IPS-20b (cell line): ENCODE results near the gene CD274.
"Not testable (repeated sequence)": the region's sequence is repeated elsewhere in the genome, so short reads cannot be mapped to it uniquely, and the experiment has no call there.

ENCODE experiments used
- H3K27ac ChIP-seq: one replicate; pipeline ENCODE4 v1.5.1; 2013; ENCODE audit warnings: low read length
- H3K27me3 ChIP-seq: 2 replicates; pipeline ENCODE4 v1.6.1; 2013; ENCODE audit warnings: mild to moderate bottlenecking, low read length, inconsistent platforms; ENCODE audit not compliant: insufficient read depth
- H3K36me3 ChIP-seq: 2 replicates; pipeline ENCODE4 v1.6.1; 2013; ENCODE audit warnings: low read depth, mild to moderate bottlenecking, inconsistent platforms, low read length, moderate library complexity; ENCODE audit not compliant: insufficient read depth
- H3K4me1 ChIP-seq: 2 replicates; pipeline ENCODE4 v1.6.1; 2013; ENCODE audit warnings: mild to moderate bottlenecking, control low read depth, inconsistent platforms, low read length, moderate library complexity; ENCODE audit not compliant: insufficient read depth
- H3K4me3 ChIP-seq: 2 replicates; pipeline ENCODE4 v1.5.1; 2013; ENCODE audit warnings: mild to moderate bottlenecking, low read length, inconsistent platforms
- H3K9ac ChIP-seq: 2 replicates; pipeline ENCODE4 v1.6.1; 2013; ENCODE audit warnings: low read depth, mild to moderate bottlenecking, inconsistent platforms, low read length, moderate library complexity
- H3K9me3 ChIP-seq: 2 replicates; pipeline ENCODE4 v1.6.1; 2013; ENCODE audit warnings: mild to moderate bottlenecking, low read depth, low read length, inconsistent platforms; ENCODE audit not compliant: insufficient read depth

CD274 gene

GRCh38 chr9:5489630-5490490 lies 39.5 kb downstream of the CD274 start:
- Histone ChIP-seq H3K36me3 (no peaks in the 10 kb centered on the region), H3K27me3 (no peaks in the 10 kb centered on the region), H3K27ac (no peak overlapping the region), H3K4me3 (0 out of 2 replicates have a peak overlapping the region, but pooled peaks have one; percentile 7), H3K9me3 (peaks cover 8% of the 10 kb centered on the region), H3K9ac (no peak overlapping the region), H3K4me1 (peaks cover 2% of the 10 kb centered on the region; the same call in 1 of the 2 replicates)

DNA sequence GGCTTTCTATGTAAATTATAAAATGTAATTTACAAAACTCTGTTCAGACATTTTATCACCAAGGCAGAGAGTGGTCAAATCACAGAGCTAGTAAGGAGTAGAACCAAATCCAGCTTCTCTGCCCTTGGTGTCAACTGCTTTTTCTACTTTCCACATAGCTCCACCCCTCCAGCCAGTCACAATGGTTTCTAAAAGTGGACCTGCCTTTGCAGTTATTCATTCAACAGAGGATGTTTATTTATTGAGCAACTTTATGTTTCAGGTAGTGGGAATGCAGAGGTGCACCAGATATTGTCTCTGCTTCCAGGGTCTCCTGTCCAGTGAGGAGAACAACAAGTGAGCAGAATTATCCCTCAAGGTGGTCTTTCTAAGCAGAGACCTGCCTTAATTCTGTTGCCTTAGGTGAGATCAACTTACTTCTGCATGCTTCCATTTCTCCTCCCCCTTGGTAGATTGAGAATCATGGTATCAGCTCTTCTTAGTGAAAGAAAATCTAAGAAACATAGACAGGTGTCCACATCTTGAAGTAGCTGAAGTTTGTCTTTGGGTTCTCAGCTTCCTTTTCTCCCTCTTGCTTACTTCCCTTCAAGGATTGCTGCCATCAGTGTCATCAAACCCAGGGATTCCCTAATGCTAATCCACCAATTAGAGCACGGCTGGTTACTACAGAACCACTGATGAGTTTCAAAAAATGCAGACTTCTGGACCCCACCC lies 42.8 kb downstream of the CD274 start:
- Histone ChIP-seq H3K4me1 (peaks cover 2% of the 10 kb centered on the region; the same call in 1 of the 2 replicates), H3K4me3 (no peak overlapping the region)

DNA sequence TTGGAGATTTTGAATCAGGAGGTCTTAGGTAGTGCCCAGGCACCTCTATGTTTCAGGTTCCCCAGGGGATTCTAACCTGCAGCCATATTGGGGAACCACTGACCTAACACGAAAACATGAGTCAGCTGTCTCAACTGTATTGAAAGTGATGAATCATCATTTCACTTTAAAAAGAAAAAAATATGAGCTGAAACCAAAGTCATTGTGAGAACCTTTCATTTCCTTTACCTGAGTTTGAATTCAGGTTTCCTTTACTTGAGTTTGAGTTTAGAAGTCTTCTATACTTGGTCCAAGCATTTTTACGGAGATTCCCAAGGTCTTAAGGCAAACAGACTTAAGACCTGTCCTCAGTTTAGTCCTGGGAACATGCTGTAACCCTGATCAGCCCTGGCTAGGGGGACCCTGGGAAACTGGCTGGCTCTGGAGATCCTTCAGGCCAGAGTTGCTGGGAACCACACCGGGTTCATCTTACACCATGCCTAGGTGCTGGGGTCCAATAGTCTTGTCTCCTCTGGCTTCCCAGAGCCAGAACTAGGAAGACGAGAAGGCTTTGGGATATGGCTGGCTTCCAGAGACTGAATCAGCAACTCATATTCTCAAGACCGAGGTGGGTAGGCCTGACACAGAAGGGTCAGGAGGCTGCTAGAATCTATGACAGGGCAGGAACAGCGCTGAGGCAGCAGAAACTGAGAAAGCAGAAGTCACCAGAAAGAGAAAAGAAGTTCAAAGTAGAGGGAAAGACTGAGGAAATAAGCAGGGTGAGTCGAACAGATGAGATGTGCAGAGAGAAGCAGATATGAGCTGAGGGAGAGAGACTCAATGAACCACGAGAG lies 43.6 kb downstream of the CD274 start:
- Histone ChIP-seq H3K9ac (no peak overlapping the region), H3K4me1 (peaks cover 2% of the 10 kb centered on the region; the same call in 1 of the 2 replicates), H3K27me3 (no peaks in the 10 kb centered on the region), H3K9me3 (peaks cover 8% of the 10 kb centered on the region), H3K4me3 (no peak overlapping the region), H3K36me3 (no peaks in the 10 kb centered on the region), H3K27ac (no peak overlapping the region)

More for the DNA sequence above, 42.8 kb downstream of the CD274 start:
- Histone ChIP-seq H3K27me3 (no peaks in the 10 kb centered on the region), H3K27ac (no peak overlapping the region), H3K9ac (no peak overlapping the region), H3K9me3 (peaks cover 8% of the 10 kb centered on the region), H3K36me3 (no peaks in the 10 kb centered on the region)

GRCh38 chr9:5494765-5495164 lies 44.4 kb downstream of the CD274 start:
- not testable (repeated sequence) for H3K4me1 ChIP-seq, H3K36me3 ChIP-seq, H3K27me3 ChIP-seq, H3K9me3 ChIP-seq, H3K27ac ChIP-seq, H3K4me3 ChIP-seq, H3K9ac ChIP-seq

- H3K27me3 ChIP-seq = no peaks in the 10 kb centered on the region
- H3K36me3 ChIP-seq = no peaks in the 10 kb centered on the region
- H3K9me3 ChIP-seq = no peaks in the 10 kb centered on the region
- no peaks in the 10 kb centered on the region for H3K4me1 ChIP-seq
- H3K27ac ChIP-seq = no peak overlapping the region
- no peak overlapping the region for H3K9ac ChIP-seq
- H3K4me3 ChIP-seq = no peak overlapping the region
Observed at GRCh38 chr9:5499157-5499556, 48.8 kb downstream of the CD274 start.

DNA sequence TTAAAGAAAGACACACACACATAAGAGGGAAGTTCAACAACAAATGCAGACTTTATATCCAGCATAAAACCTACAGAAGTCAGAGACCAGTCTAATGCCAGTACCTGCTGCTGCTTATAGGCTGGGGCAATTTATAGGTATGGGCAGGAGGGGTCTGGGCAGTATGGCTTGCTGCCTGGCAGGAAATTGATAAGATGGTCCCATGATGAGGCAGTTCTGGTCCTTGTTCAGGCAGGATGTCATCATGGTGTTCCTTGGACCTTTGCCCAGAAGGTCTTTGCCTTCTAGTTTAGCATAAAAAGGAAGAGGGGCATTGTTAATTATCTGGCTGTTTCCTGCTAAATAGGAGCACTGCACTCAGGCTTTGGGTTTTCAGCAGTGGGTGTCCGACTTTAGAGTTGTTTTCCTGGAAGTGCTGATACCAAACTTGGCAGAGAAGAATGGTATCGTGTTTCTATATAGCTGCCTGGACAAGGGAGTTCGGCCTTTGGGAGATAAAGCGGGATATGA lies 49.6 kb downstream of the CD274 start:
- Histone ChIP-seq H3K27ac (no peak overlapping the region), H3K36me3 (no peaks in the 10 kb centered on the region)

DNA sequence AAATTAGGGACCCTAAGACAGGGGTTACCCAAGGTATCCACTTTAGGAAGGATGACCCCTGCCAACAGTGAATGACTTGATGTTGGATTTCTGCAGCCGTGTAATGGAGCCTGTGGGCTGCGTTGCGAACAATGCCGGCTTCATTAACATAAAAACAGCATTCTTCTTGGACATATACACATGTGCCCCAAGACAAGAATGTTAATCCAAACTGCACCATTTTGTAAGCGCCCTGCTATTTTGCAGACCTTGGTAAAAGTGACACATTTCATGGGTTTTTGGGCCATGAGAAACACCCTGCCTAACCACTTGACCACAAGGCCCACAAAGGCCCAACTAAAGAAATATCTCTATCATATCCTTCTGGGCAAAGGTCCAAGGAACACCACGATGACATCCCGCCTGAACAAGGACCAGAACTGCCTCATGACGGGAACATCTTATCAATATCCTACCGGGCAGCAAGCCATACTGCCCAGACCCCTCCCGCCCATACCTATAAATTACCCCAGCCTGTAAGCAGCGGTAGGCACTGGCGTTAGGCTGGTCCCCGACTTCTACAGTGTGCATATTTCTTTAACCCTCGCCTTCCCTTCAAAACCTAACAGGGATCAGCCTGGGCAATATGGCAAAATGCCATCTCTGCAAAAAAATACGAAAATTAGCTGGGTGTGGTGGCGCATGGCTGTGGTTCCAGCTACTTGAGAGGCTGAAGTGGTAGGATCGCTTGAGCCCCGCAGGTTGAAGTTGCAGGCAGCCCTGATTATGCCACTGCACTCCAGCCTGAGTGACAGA lies 50.3 kb downstream of the CD274 start:
- Histone ChIP-seq H3K9me3 (no peaks in the 10 kb centered on the region), H3K9ac (no peak overlapping the region), H3K4me3 (no peak overlapping the region), H3K4me1 (no peaks in the 10 kb centered on the region), H3K36me3 (no peaks in the 10 kb centered on the region), H3K27me3 (no peaks in the 10 kb centered on the region), H3K27ac (no peak overlapping the region)

More for the DNA sequence above, 49.6 kb downstream of the CD274 start:
- Histone ChIP-seq H3K27me3 (no peaks in the 10 kb centered on the region), H3K9me3 (no peaks in the 10 kb centered on the region), H3K4me1 (no peaks in the 10 kb centered on the region), H3K4me3 (no peak overlapping the region), H3K9ac (no peak overlapping the region)

DNA sequence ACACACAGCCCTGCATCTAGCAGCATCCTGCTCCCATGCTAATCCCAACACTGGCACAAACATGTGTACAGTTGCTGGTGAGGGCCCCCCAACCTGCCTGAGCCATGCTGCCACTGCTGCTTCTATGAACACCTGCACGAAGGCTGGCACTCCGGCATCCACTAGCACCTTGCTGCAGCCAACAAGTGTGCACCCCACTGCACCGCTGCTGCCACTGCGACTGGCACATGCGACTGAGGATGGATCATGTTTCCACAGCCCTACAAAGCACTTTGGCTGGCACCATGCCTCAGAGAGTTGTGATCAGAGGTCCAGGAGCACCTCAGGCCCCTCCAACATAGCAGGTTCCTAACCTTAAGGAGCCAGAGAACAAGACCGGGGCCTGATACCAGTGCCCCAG lies 52.2 kb downstream of the CD274 start:
- Histone ChIP-seq H3K27ac (no peak overlapping the region), H3K9me3 (no peaks in the 10 kb centered on the region), H3K9ac (no peak overlapping the region), H3K4me3 (no peak overlapping the region), H3K4me1 (no peaks in the 10 kb centered on the region), H3K27me3 (no peaks in the 10 kb centered on the region), H3K36me3 (no peaks in the 10 kb centered on the region)

DNA sequence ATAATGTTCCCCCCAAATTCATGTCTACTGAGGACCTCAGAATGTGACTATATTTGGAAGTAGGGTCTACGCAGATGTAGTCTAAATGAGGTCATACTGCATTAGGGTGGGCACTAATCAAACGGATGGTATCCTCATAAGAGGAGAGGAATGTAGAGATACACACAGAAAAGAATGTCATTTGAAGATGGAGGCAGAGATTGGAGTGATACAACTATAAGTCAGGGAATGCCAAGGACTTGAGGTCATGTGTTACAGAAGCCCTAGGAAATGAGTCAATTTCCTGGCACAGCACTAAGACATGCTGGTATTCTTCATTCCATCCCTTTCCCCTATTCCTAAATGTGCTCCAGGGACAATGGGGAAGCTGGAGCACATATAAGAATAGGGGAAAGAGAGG lies 59.2 kb downstream of the CD274 start:
- Histone ChIP-seq H3K36me3 (no peaks in the 10 kb centered on the region), H3K27ac (no peak overlapping the region), H3K27me3 (no peaks in the 10 kb centered on the region), H3K4me3 (no peak overlapping the region), H3K9ac (no peak overlapping the region), H3K9me3 (no peaks in the 10 kb centered on the region), H3K4me1 (no peaks in the 10 kb centered on the region; the same call in 1 of the 2 replicates)

- Histone ChIP-seq H3K9me3 (no peaks in the 10 kb centered on the region), H3K9ac (no peak within 1 kb of the TSS), H3K4me1 (no peaks in the 10 kb centered on the region; the same call in 1 of the 2 replicates), H3K27me3 (no peaks in the 10 kb centered on the region), H3K4me3 (no peak within 1 kb of the TSS), H3K27ac (no peak within 1 kb of the TSS), H3K36me3 (no peaks in the 10 kb centered on the region)
Observed at GRCh38 chr9:5510360-5510931, 60.1 kb downstream of the CD274 start, which contains the start of gene PDCD1LG2. PDCD1LG2 (plus strand) TSS chr9:5510531; CDS start chr9:5522547, 12,016 bp downstream.
